NB4 (cell line): ENCODE data around the gene POU6F2.
A peak's percentile ranks its signal among the peaks of the same experiment; 100 is the strongest.

Experiments
- DNase-seq: peaks from one replicate; pipeline ENCODE4 v3.0.0; 2010; ENCODE audit warnings: low read depth
- H3K4me3 ChIP-seq: one replicate; pipeline ENCODE4 v1.5.1; 2011; ENCODE audit warnings: mild to moderate bottlenecking, low read depth, low read length, moderate library complexity
- CTCF ChIP-seq: IDR thresholded peaks from one replicate; pipeline ENCODE4 v1.5.1; 2012; ENCODE audit warnings: low read depth, low read length
- MAX ChIP-seq: IDR thresholded peaks from 2 replicates; pipeline ENCODE4 v1.6.1; 2011; ENCODE audit warnings: low read depth, low read length
- MYC ChIP-seq: IDR thresholded peaks from 2 replicates; pipeline ENCODE4 v1.6.1; 2011; ENCODE audit warnings: low read depth, low read length
- POLR2A ChIP-seq: IDR thresholded peaks from 2 replicates; pipeline ENCODE4 v1.6.1; 2011; ENCODE audit warnings: mild to moderate bottlenecking; ENCODE audit not compliant: insufficient read length; ENCODE audit errors: extremely low read depth

POU6F2 gene

GRCh38 chr7:39062811-39063210, 85.1 kb downstream of the POU6F2 start:
- no peak for DNase-seq
- TF ChIP-seq MAX, result no peak
- TF ChIP-seq POLR2A, result no peak
- TF ChIP-seq CTCF, result no peak
- no peak for TF ChIP-seq MYC
- H3K4me3 ChIP-seq, result no peak overlapping the region

- DNase-seq, result no peak
- TF ChIP-seq CTCF, result no peak
- no peak for TF ChIP-seq MAX
- no peak for TF ChIP-seq MYC
- no peak for TF ChIP-seq POLR2A
- H3K4me3 ChIP-seq, result no peak overlapping the region
Observed at GRCh38 chr7:39069031-39069430, 91.3 kb downstream of the POU6F2 start.

- peak; percentile 72 for DNase-seq
Observed at GRCh38 chr7:39069896-39070881, 92.5 kb downstream of the POU6F2 start.

GRCh38 chr7:39071116-39071515, 93.4 kb downstream of the POU6F2 start:
- TF ChIP-seq CTCF (no peak), MAX (no peak)
- H3K4me3 ChIP-seq, result no peak overlapping the region
- DNase-seq, result no peak

More at GRCh38 chr7:39069896-39070881, 92.5 kb downstream of the POU6F2 start:
- no peak overlapping the region for H3K4me3 ChIP-seq
- TF ChIP-seq CTCF (no peak), MYC (no peak), MAX (no peak), POLR2A (no peak)

GRCh38 chr7:39073432-39073831, 95.7 kb downstream of the POU6F2 start:
- no peak for DNase-seq
- TF ChIP-seq CTCF, result no peak
- no peak for TF ChIP-seq MAX
- no peak overlapping the region for H3K4me3 ChIP-seq
